GM23338 (cell line): ENCODE data around the gene IDH3A. TPM values are rescaled to one million over a fixed set of nuclear protein-coding genes. Genes with fewer than 3 reads are reported as not detected.

Experiments
- ATAC-seq: fragments of 200-7000 bp; cut with Tn5 transposase; 3 replicates; pipeline ENCODE4 v1.9.1; 2020
- DNase-seq: peaks from one replicate; pipeline ENCODE4 v3.0.0-alpha.2; 2015; ENCODE audit warnings: low spot score
- H2AFZ ChIP-seq: fragments of 200-600 bp; sonication (generic); 2 replicates; pipeline ENCODE4 v1.8.0; 2016; ENCODE audit warnings: antibody characterized with exemption, mild to moderate bottlenecking, moderate library complexity
- H3F3A ChIP-seq: fragments of 200-600 bp; sonication (generic); replicated peaks from 2 replicates; pipeline ENCODE4 v1.8.0; 2017; ENCODE audit warnings: antibody characterized with exemption, mixed run types, low read depth
- H3K27ac ChIP-seq: fragments of 200-600 bp; sonication (generic); 2 replicates; pipeline ENCODE4 v1.6.1; 2016; ENCODE audit warnings: low read depth
- H3K27me3 ChIP-seq: fragments of 200-600 bp; sonication (generic); 2 replicates; pipeline ENCODE4 v1.8.0; 2016; ENCODE audit warnings: mild to moderate bottlenecking, mixed run types, moderate library complexity; ENCODE audit not compliant: insufficient read depth
- H3K36me3 ChIP-seq: fragments of 200-600 bp; sonication (generic); 2 replicates; pipeline ENCODE4 v1.8.0; 2016; ENCODE audit warnings: mild to moderate bottlenecking; ENCODE audit not compliant: insufficient read depth
- H3K4me1 ChIP-seq: fragments of 200-600 bp; sonication (generic); 2 replicates; pipeline ENCODE4 v1.8.0; 2016; ENCODE audit warnings: mild to moderate bottlenecking, moderate library complexity; ENCODE audit not compliant: insufficient read depth
- H3K4me2 ChIP-seq: fragments of 200-600 bp; sonication (generic); 2 replicates; pipeline ENCODE4 v1.7.1; 2017; ENCODE audit warnings: mixed run types
- H3K4me3 ChIP-seq: fragments of 200-600 bp; sonication (generic); 2 replicates; pipeline ENCODE4 v1.6.1; 2016; ENCODE audit warnings: mixed run types
- H3K79me2 ChIP-seq: fragments of 200-600 bp; sonication (generic); replicated peaks from 2 replicates; pipeline ENCODE4 v1.8.0; 2017; ENCODE audit warnings: mild to moderate bottlenecking; ENCODE audit not compliant: insufficient read depth
- H3K9me2 ChIP-seq: fragments of 200-600 bp; sonication (generic); 2 replicates; pipeline ENCODE4 v1.8.0; 2017; ENCODE audit not compliant: insufficient read depth
- H4K20me1 ChIP-seq: fragments of 200-600 bp; sonication (generic); replicated peaks from 2 replicates; pipeline ENCODE4 v1.8.0; 2017; ENCODE audit warnings: mild to moderate bottlenecking; ENCODE audit not compliant: insufficient read depth
- H3K27ac Mint-ChIP-seq: 2 replicates; pipeline ENCODE4 v1.8.0; 2020; ENCODE audit warnings: inconsistent platforms, mild to moderate bottlenecking, moderate library complexity, mixed read lengths
- H3K27me3 Mint-ChIP-seq: 3 replicates; pipeline ENCODE4 v1.8.0; 2022; ENCODE audit warnings: low read depth, mild to moderate bottlenecking, moderate library complexity, mixed read lengths, inconsistent platforms; ENCODE audit not compliant: insufficient read depth, poor library complexity
- H3K36me3 Mint-ChIP-seq: 3 replicates; pipeline ENCODE4 v1.8.0; 2021; ENCODE audit warnings: low read depth, mild to moderate bottlenecking, inconsistent platforms, moderate library complexity, mixed read lengths
- H3K4me1 Mint-ChIP-seq: 3 replicates; pipeline ENCODE4 v1.8.0; 2020; ENCODE audit warnings: mild to moderate bottlenecking, inconsistent platforms, mixed read lengths
- H3K4me3 Mint-ChIP-seq: 3 replicates; pipeline ENCODE4 v1.8.0; 2021; ENCODE audit warnings: moderate library complexity, mild to moderate bottlenecking, inconsistent platforms, mixed read lengths
- H3K9me3 Mint-ChIP-seq: 3 replicates; pipeline ENCODE4 v1.8.0; 2020; ENCODE audit warnings: moderate library complexity, mild to moderate bottlenecking, inconsistent platforms, mixed read lengths
- CREB1 ChIP-seq: fragments of 250-450 bp; sonication (Bioruptor Pico); IDR thresholded peaks from 2 replicates; pipeline ENCODE4 v1.5.0; 2020; ENCODE audit warnings: low read depth, mild to moderate bottlenecking, moderate library complexity
- CTCF ChIP-seq, 2 experiments: fragments of 200-600 bp in 1 of 2; sonication (generic) in 1 of 2; conservative IDR thresholded peaks; 2 replicates each; pipeline versions ENCODE4 v1.5.1 to v1.6.1; 2016 to 2017; ENCODE audit warnings: antibody characterized with exemption in 2 of 2, low read depth in 2 of 2, mild to moderate bottlenecking in 2 of 2, moderate library complexity in 1 of 2
- ETS1 ChIP-seq: IDR thresholded peaks from 2 replicates; pipeline ENCODE4 v1.6.1; 2016; ENCODE audit warnings: antibody characterized with exemption
- EZH2phosphoT487 ChIP-seq: fragments of 200-600 bp; sonication (generic); IDR thresholded peaks from one replicate; pipeline ENCODE4 v1.8.1; 2018; ENCODE audit warnings: antibody characterized with exemption; ENCODE audit not compliant: unreplicated experiment
- JUNB ChIP-seq: IDR thresholded peaks from one replicate; pipeline ENCODE4 v1.6.1; 2016; ENCODE audit warnings: antibody characterized with exemption; ENCODE audit not compliant: unreplicated experiment
- NANOG ChIP-seq: IDR thresholded peaks from 2 replicates; pipeline ENCODE4 v1.6.1; 2016; ENCODE audit warnings: antibody characterized with exemption, borderline replicate concordance
- POLR2AphosphoS5 ChIP-seq: IDR thresholded peaks from 2 replicates; pipeline ENCODE4 v1.6.1; 2016; ENCODE audit warnings: antibody characterized with exemption, low read depth
- STAT1 ChIP-seq: IDR thresholded peaks from one replicate; pipeline ENCODE4 v1.6.1; 2016; ENCODE audit warnings: antibody characterized with exemption; ENCODE audit not compliant: unreplicated experiment
- ZNF114 ChIP-seq: fragments of 250-450 bp; sonication (Bioruptor Pico); IDR thresholded peaks from 2 replicates; pipeline ENCODE4 v1.5.0; 2020; ENCODE audit warnings: mild to moderate bottlenecking, moderate library complexity
- ZNF331 ChIP-seq: fragments of 250-450 bp; sonication (Bioruptor Pico); IDR thresholded peaks from 2 replicates; pipeline ENCODE4 v1.5.0; 2020; ENCODE audit warnings: low read depth, mild to moderate bottlenecking, moderate library complexity
- ZNF462 ChIP-seq: fragments of 250-450 bp; sonication (Bioruptor Pico); IDR thresholded peaks from 2 replicates; pipeline ENCODE4 v1.5.0; 2020; ENCODE audit warnings: mild to moderate bottlenecking, moderate library complexity
- polyA plus RNA-seq: library from polyadenylated mRNA; unstranded; fragments of >200 nt; fragmentation: Nextera tagmentation; extraction: Ambion mirVana; gene quantifications from 2 replicates; pipeline ENCODE4 v1.2.1, GENCODE V29; 2016
- total RNA-seq: library from RNA; depleted of rRNA; stranded (reverse); fragments of >200 nt; shearing (Covaris generic); gene quantifications from 2 replicates; pipeline ENCODE4 v1.2.3, GENCODE V29; 2014

The IDH3A gene
- total and polyA plus RNA-seq, 2 experiments from 2014 or later: 24.1 to 41.6 TPM

- TF ChIP-seq ZNF462 (CRISPR knock-in tag): no peak
- no peak for TF ChIP-seq ZNF331 (CRISPR knock-in tag)
Measured at GRCh38 chr15:78179286-78179840, 30.2 kb downstream of the IDH3A start (continued).

GRCh38 chr15:78179906-78180305, 30.7 kb downstream of the IDH3A start:
- H3K9me2 ChIP-seq: no peaks in the 10 kb centered on the region
- no peaks in the 10 kb centered on the region for H3K4me1 ChIP-seq
- DNase-seq (no peak), ATAC-seq (no peak)
- H3K4me2 ChIP-seq: no peak overlapping the region
- Mint-ChIP-seq H3K36me3 (no peaks in the 10 kb centered on the region; the same call in 2 of the 3 replicates), H3K27ac (no peak overlapping the region), H3K4me1 (peaks cover 4% of the 10 kb centered on the region; the same call in 2 of the 3 replicates), H3K9me3 (no peaks in the 10 kb centered on the region), H3K27me3 (peaks cover 2% of the 10 kb centered on the region), H3K4me3 (no peak overlapping the region)
- no peaks in the 10 kb centered on the region for H3K36me3 ChIP-seq
- no peaks in the 10 kb centered on the region for H3K27me3 ChIP-seq
- H3K27ac ChIP-seq: no peak overlapping the region
- H3K79me2 ChIP-seq: no peaks in the 10 kb centered on the region
- no peak overlapping the region for H2AFZ ChIP-seq
- peaks cover 3% of the 10 kb centered on the region; the same call in 1 of the 2 replicates for H4K20me1 ChIP-seq
- H3K4me3 ChIP-seq: no peak overlapping the region
- no peaks in the 10 kb centered on the region for H3F3A ChIP-seq
- TF ChIP-seq STAT1: no peak
- TF ChIP-seq JUNB: no peak
- TF ChIP-seq CTCF (conservative IDR thresholded peaks at IDR 0.05; ENCODE audit: low read depth in 2 of 2): no peak
- no peak for TF ChIP-seq NANOG
- no peak for TF ChIP-seq ETS1
- no peak for TF ChIP-seq ZNF114 (CRISPR knock-in tag)
- TF ChIP-seq EZH2phosphoT487: no peak
- no peak for TF ChIP-seq ZNF331 (CRISPR knock-in tag)
- no peak for TF ChIP-seq POLR2AphosphoS5
- no peak for TF ChIP-seq CREB1 (CRISPR knock-in tag)
